ENCODE measurements around the gene SGK1. TPM values are rescaled to one million over a fixed set of nuclear protein-coding genes. Genes with fewer than 3 reads are reported as not detected.

Gene SGK1
- total RNA-seq, 1 donor from 2014 or later, result 7.2 TPM

DNA sequence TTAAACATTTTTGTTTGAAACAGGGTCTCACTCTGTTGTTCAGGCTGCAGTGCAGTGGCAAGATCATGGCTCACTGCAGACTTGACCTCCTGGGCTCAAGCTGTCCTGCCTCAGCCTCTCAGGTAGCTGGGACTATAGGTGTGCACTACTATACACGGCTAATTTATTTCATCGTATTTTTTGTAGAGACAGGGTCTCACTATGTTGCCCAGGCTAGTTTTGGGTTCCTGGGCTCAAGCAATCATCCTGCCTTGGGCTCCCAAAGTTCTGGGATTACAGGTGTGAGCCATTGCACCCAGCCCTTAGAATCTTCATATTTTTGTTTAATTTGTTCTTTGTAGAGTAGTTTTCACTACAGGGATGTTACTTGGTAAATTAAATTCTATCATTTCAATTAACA is 67.1 kb downstream of the SGK1 start:
- H3K27me3 Mint-ChIP-seq (ENCODE audit: unreplicated experiment), result no peaks in the 10 kb centered on the region
- no peaks in the 10 kb centered on the region for H3K9me3 Mint-ChIP-seq (ENCODE audit: unreplicated experiment)
- no peak overlapping the region for H3K27ac Mint-ChIP-seq (ENCODE audit: unreplicated experiment)
- H3K4me1 Mint-ChIP-seq (ENCODE audit: unreplicated experiment), result peaks cover 16% of the 10 kb centered on the region
- H3K36me3 Mint-ChIP-seq (ENCODE audit: low read depth, unreplicated experiment), result no peaks in the 10 kb centered on the region
- no peak overlapping the region for H3K4me3 Mint-ChIP-seq (ENCODE audit: unreplicated experiment)
- no peak for DNase-seq (ENCODE audit: low spot score)
- TF ChIP-seq CTCF (IDR thresholded peaks at IDR 0.05; ENCODE audit: unreplicated experiment), result no peak

DNA sequence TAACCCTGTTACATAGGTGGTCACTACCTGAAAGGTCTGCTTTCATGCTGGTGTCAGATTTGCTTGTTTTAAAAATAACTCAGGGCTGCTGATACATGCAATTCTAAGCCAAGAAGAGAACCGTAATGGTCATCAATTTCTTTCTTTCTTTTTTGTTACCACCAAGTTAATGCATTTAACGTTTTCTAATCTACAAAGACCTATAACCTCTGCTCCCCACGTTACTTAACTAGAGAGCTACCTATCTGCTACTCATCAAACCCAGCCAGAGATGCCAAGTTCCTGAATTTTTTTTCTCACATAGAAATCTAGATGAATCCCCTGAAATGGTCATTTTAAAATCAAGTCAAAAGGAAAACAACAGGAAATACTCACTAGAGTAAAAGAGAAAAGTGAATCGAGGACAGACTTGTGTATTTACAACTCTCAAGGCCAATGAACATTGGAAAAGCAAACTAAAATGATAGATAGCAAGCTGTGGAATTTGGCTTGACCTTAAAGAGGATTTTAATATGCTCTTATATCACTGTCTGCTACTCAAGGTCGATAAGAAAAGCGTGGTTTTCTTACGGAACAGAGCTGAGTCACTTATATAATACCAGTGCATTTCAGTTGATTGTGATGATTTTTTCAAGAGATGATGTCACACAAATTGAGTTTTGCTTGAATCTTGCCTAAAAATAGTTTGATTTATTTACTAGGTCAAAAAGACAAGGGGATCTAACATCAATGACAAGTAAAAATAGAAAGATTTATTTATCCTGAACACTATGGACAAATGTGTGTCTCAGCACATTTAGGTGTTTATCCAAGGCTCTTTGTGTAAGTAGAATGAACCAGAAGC is 67.9 kb downstream of the SGK1 start:
- Mint-ChIP-seq H3K9me3 (ENCODE audit: unreplicated experiment) (no peaks in the 10 kb centered on the region), H3K27me3 (ENCODE audit: unreplicated experiment) (no peaks in the 10 kb centered on the region), H3K27ac (ENCODE audit: unreplicated experiment) (no peak overlapping the region), H3K4me3 (ENCODE audit: unreplicated experiment) (no peak overlapping the region), H3K36me3 (ENCODE audit: low read depth, unreplicated experiment) (no peaks in the 10 kb centered on the region), H3K4me1 (ENCODE audit: unreplicated experiment) (peaks cover 16% of the 10 kb centered on the region)
- no peak for DNase-seq (ENCODE audit: low spot score)
- no peak for TF ChIP-seq CTCF (IDR thresholded peaks at IDR 0.05; ENCODE audit: unreplicated experiment)

- TF ChIP-seq CTCF (IDR thresholded peaks at IDR 0.05; ENCODE audit: unreplicated experiment), result no peak
- Mint-ChIP-seq H3K9me3 (ENCODE audit: unreplicated experiment) (no peaks in the 10 kb centered on the region), H3K27ac (ENCODE audit: unreplicated experiment) (no peak overlapping the region)
Observed at GRCh38 chr6:134249239-134249758, 68.6 kb downstream of the SGK1 start.

GRCh38 chr6:134247844-134248580 is 69.9 kb downstream of the SGK1 start:
- no peaks in the 10 kb centered on the region for H3K9me3 Mint-ChIP-seq (ENCODE audit: unreplicated experiment)
- no peak overlapping the region for H3K4me3 Mint-ChIP-seq (ENCODE audit: unreplicated experiment)
- H3K4me1 Mint-ChIP-seq (ENCODE audit: unreplicated experiment), result peaks cover 13% of the 10 kb centered on the region
- no peak for DNase-seq (ENCODE audit: low spot score)
- no peaks in the 10 kb centered on the region for H3K27me3 Mint-ChIP-seq (ENCODE audit: unreplicated experiment)
- H3K36me3 Mint-ChIP-seq (ENCODE audit: low read depth, unreplicated experiment), result no peaks in the 10 kb centered on the region
- no peak overlapping the region for H3K27ac Mint-ChIP-seq (ENCODE audit: unreplicated experiment)
- no peak for TF ChIP-seq CTCF (IDR thresholded peaks at IDR 0.05; ENCODE audit: unreplicated experiment)

More at GRCh38 chr6:134249239-134249758, 68.6 kb downstream of the SGK1 start:
- Mint-ChIP-seq H3K4me1 (ENCODE audit: unreplicated experiment) (peaks cover 16% of the 10 kb centered on the region), H3K27me3 (ENCODE audit: unreplicated experiment) (no peaks in the 10 kb centered on the region), H3K4me3 (ENCODE audit: unreplicated experiment) (no peak overlapping the region), H3K36me3 (ENCODE audit: low read depth, unreplicated experiment) (no peaks in the 10 kb centered on the region)
- no peak for DNase-seq (ENCODE audit: low spot score)
